DND-41 (cell line): Measurements from ENCODE around the gene CPAMD8.

ENCODE experiments used
- ATAC-seq: fragments of 200-7000 bp; cut with Tn5 transposase; 3 replicates; pipeline ENCODE4 v1.9.1; 2021; ENCODE audit warnings: low read depth; ENCODE audit not compliant: insufficient read depth
- DNase-seq: peaks from one replicate; pipeline ENCODE4 v3.0.0-alpha.2; 2020
- H2AFZ ChIP-seq: 2 replicates; pipeline ENCODE4 v1.6.0; 2012; ENCODE audit warnings: low read depth, low read length
- H3K27ac ChIP-seq: 2 replicates; pipeline ENCODE4 v1.5.1; 2012; ENCODE audit warnings: low read length, inconsistent platforms
- H3K27me3 ChIP-seq: fragments of 200-600 bp; sonication (generic); 2 replicates; pipeline ENCODE4 v1.6.0; 2012; ENCODE audit warnings: low read length, mild to moderate bottlenecking, inconsistent platforms; ENCODE audit not compliant: insufficient read depth, poor library complexity
- H3K36me3 ChIP-seq: 2 replicates; pipeline ENCODE4 v1.5.1; 2012; ENCODE audit warnings: low read length, inconsistent platforms; ENCODE audit not compliant: insufficient read depth
- H3K4me1 ChIP-seq: 2 replicates; pipeline ENCODE4 v1.5.1; 2012; ENCODE audit warnings: mild to moderate bottlenecking, low read length; ENCODE audit not compliant: insufficient read depth
- H3K4me2 ChIP-seq: 2 replicates; pipeline ENCODE4 v1.6.0; 2012; ENCODE audit warnings: mild to moderate bottlenecking, moderate library complexity, low read length, inconsistent platforms; ENCODE audit not compliant: insufficient read depth
- H3K4me3 ChIP-seq, 2 experiments: fragments of 200-600 bp in 1 of 2; shearing (Covaris generic) in 1 of 2; 2 replicates each; pipeline ENCODE4 v1.5.1; 2012 to 2016; ENCODE audit warnings: inconsistent platforms in 2 of 2, low read length in 2 of 2, mild to moderate bottlenecking in 2 of 2, low read depth in 1 of 2, moderate library complexity in 1 of 2
- H3K79me2 ChIP-seq: 2 replicates; pipeline ENCODE4 v1.6.0; 2012; ENCODE audit warnings: low read length, inconsistent platforms; ENCODE audit not compliant: insufficient read depth
- H3K9ac ChIP-seq: 2 replicates; pipeline ENCODE4 v1.6.0; 2012; ENCODE audit warnings: low read depth, mild to moderate bottlenecking, inconsistent platforms, low read length, moderate library complexity
- H3K9me3 ChIP-seq: 2 replicates; pipeline ENCODE4 v1.5.1; 2012; ENCODE audit warnings: low read length, moderate library complexity, mild to moderate bottlenecking, inconsistent platforms; ENCODE audit not compliant: insufficient read depth, severe bottlenecking
- H4K20me1 ChIP-seq: 2 replicates; pipeline ENCODE4 v1.6.0; 2012; ENCODE audit warnings: low read length; ENCODE audit not compliant: insufficient read depth
- EZH2 ChIP-seq: IDR thresholded peaks from 3 replicates; pipeline ENCODE4 v1.6.1; 2012; ENCODE audit warnings: borderline replicate concordance, low read depth, mild to moderate bottlenecking, moderate library complexity, low read length, inconsistent platforms; ENCODE audit not compliant: severe bottlenecking
- TF ChIP-seq, protein P1 (sequence below): IDR thresholded peaks from 2 replicates; pipeline ENCODE4 v1.5.1; 2012; ENCODE audit warnings: borderline replicate concordance, low read length, moderate library complexity, mild to moderate bottlenecking; ENCODE audit not compliant: poor library complexity, severe bottlenecking; ENCODE audit errors: extremely low read depth

The CPAMD8 gene

GRCh38 chr19:17061205-17061604 lies 34.6 kb upstream of the CPAMD8 start:
- peaks cover 9% of the 10 kb centered on the region for H3K9me3 ChIP-seq
- H4K20me1 ChIP-seq = peaks cover 3% of the 10 kb centered on the region; the same call in 1 of the 2 replicates
- H3K4me3 ChIP-seq = no peak overlapping the region
- H3K27ac ChIP-seq = no peak overlapping the region
- DNase-seq (no peak), ATAC-seq (no peak)
- H3K4me1 ChIP-seq = no peaks in the 10 kb centered on the region
- H3K36me3 ChIP-seq = peaks cover 95% of the 10 kb centered on the region
- H3K4me2 ChIP-seq = no peak overlapping the region
- no peak for TF ChIP-seq EZH2
- TF ChIP-seq, protein P1, sequence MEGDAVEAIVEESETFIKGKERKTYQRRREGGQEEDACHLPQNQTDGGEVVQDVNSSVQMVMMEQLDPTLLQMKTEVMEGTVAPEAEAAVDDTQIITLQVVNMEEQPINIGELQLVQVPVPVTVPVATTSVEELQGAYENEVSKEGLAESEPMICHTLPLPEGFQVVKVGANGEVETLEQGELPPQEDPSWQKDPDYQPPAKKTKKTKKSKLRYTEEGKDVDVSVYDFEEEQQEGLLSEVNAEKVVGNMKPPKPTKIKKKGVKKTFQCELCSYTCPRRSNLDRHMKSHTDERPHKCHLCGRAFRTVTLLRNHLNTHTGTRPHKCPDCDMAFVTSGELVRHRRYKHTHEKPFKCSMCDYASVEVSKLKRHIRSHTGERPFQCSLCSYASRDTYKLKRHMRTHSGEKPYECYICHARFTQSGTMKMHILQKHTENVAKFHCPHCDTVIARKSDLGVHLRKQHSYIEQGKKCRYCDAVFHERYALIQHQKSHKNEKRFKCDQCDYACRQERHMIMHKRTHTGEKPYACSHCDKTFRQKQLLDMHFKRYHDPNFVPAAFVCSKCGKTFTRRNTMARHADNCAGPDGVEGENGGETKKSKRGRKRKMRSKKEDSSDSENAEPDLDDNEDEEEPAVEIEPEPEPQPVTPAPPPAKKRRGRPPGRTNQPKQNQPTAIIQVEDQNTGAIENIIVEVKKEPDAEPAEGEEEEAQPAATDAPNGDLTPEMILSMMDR = no peak
- no peak overlapping the region for H3K9ac ChIP-seq
- no peaks in the 10 kb centered on the region for H3K27me3 ChIP-seq
- no peak overlapping the region for H2AFZ ChIP-seq
- H3K79me2 ChIP-seq = peaks cover 64% of the 10 kb centered on the region

DNA sequence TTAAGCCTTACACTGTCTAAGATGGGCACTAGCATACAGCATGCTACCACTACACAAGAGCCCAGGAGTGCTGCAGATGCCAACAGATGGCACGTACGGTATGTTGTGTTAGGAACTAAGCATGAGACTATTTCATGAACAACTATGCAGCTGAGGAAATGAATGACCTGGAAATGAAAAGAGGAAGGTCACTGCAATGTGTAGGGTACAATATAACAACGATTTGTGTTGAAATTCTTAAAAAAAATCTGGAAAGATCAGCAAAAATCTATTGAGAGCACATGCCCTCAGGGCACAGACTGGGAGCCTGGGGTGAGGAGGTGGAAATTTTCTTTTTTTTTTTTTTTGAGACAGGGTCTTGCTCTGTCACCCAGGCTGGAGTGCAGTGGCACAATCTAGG lies 34.2 kb upstream of the CPAMD8 start:
- H2AFZ ChIP-seq = no peak overlapping the region
- peaks cover 95% of the 10 kb centered on the region for H3K36me3 ChIP-seq
- H3K27ac ChIP-seq = no peak overlapping the region
- peaks cover 9% of the 10 kb centered on the region for H3K9me3 ChIP-seq
- ATAC-seq (no peak), DNase-seq (no peak)
- H3K4me1 ChIP-seq = no peaks in the 10 kb centered on the region
- H3K27me3 ChIP-seq = no peaks in the 10 kb centered on the region
- H4K20me1 ChIP-seq = peaks cover 3% of the 10 kb centered on the region; the same call in 1 of the 2 replicates
- TF ChIP-seq, protein P1 = no peak
- H3K4me3 ChIP-seq = no peak overlapping the region
- H3K9ac ChIP-seq = no peak overlapping the region
- peaks cover 60% of the 10 kb centered on the region for H3K79me2 ChIP-seq
- H3K4me2 ChIP-seq = no peak overlapping the region

DNA sequence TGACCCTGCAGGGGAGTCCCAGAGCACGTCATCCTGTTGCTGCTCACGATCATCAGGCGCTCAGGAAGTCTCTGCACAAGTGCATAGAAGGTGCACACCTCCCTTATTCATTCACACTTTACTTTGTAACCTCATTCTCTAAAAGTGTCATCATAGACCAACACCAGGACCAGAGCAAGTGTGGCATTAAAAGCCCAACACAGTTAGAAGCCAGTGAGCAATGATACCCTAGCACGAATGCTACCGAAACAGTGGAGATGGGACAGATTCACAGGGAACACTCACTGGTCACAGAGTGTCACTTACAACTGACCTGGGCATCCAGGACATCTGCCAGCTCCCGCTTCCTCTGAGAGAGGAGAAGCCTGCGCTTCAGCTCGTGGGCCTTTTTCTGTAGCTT lies 31.6 kb upstream of the CPAMD8 start:
- no peak overlapping the region for H3K4me3 ChIP-seq
- TF ChIP-seq, protein P1 = no peak
- no peak for TF ChIP-seq EZH2
- peaks cover 94% of the 10 kb centered on the region for H3K36me3 ChIP-seq
- DNase-seq (no peak), ATAC-seq (no peak)
- no peak overlapping the region for H2AFZ ChIP-seq
- no peak overlapping the region for H3K9ac ChIP-seq
- H3K27ac ChIP-seq = no peak overlapping the region
- H3K4me1 ChIP-seq = no peaks in the 10 kb centered on the region
- H4K20me1 ChIP-seq = no peaks in the 10 kb centered on the region; the same call in 1 of the 2 replicates
- H3K9me3 ChIP-seq = peaks cover 9% of the 10 kb centered on the region
- peaks cover 36% of the 10 kb centered on the region for H3K79me2 ChIP-seq
- no peaks in the 10 kb centered on the region for H3K27me3 ChIP-seq
- H3K4me2 ChIP-seq = no peak overlapping the region

DNA sequence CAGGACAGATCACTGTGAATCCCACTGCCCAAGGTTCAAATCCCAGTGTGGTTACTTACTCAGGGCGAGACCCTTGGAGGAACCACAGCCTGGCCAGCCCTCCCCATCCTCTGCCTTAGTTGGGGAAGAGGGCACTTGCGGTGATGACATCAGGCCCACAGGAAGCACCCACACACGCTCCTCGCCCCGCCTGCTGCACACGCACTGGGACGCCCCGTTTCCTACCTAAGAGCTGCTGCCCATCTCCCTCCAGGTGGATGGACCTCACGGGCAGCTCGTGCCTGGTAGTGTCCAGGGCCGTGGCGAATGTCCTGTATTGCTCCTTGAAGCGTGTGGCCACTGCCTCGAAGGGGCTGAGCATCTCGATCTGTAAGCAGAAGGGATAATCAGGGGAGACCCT lies 29.0 kb upstream of the CPAMD8 start:
- Histone ChIP-seq H4K20me1 (peaks cover 4% of the 10 kb centered on the region; the same call in 1 of the 2 replicates), H3K36me3 (peaks cover 94% of the 10 kb centered on the region), H2AFZ (no peak overlapping the region), H3K4me3 (no peak overlapping the region), H3K27ac (no peak overlapping the region), H3K4me1 (no peaks in the 10 kb centered on the region), H3K4me2 (no peak overlapping the region), H3K79me2 (peaks cover 11% of the 10 kb centered on the region; the same call in 1 of the 2 replicates), H3K9me3 (peaks cover 9% of the 10 kb centered on the region), H3K27me3 (no peaks in the 10 kb centered on the region), H3K9ac (no peak overlapping the region)
- TF ChIP-seq, protein P1 = no peak
- TF ChIP-seq EZH2 = no peak
- no peak for ATAC-seq
- DNase-seq = no peak
